ENCODE measurements around the gene HOTAIR.

DNA sequence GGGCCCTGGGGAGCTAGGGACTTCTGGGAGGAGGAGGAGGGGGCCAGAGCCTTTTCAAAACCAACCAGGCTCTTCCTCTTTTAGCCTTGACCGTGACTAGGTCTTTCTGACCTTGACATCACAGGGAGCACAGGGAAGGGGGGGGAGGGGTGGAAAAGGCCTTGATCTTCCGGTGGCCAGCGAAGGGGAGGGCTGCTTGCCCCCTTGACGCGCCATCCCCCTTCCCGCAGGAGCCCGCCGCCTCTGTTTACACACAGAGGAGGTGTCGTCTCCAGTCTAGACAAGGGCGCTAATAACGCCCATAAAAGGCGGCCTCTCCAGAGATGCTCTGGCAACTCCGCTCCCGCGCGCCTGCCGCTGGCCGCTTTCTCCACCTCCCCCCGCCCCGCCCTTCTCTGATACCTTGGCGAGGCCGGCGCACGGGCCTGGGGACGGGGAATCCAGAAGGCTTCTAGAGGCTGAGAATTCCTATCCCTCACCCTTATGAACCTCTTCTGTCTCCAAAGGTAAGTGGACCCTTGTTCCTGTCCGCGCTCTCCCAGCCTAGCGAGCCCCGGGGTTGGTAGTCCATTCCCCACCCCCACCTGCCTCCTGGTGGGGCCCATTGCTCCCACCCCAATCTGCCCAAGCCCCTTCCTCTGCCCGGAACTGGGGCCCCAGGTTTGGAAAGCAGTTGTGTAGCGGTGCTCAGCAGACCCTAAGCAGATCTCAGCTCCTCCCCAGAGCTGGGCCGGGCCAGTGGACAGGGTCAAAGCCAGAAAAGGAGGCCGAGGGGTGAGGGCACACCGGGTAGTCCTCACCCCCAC lies 24.9 kb downstream of the HOTAIR start:
- TF ChIP-seq CTCF (IDR thresholded peaks at IDR 0.05; ENCODE audit: insufficient read depth, low read depth, low read length): no peak
- no peak for TF ChIP-seq EZH2 (IDR thresholded peaks at IDR 0.05; ENCODE audit: insufficient read depth, low read length)

Measured in astrocyte (in vitro differentiated cells and primary cell).